OCI-LY7 (cell line): Measurements from ENCODE around the gene VEPH1. TPM values are rescaled to one million over a fixed set of nuclear protein-coding genes. Genes with fewer than 3 reads are reported as not detected.

Source experiments
- BruUV-seq: library from RNA; stranded (reverse); fragments of 400-500 nt; replicated peaks from 2 replicates; lab custom pipeline; 2021; lab: Mats Ljungman, UMichigan
- CTCF ChIA-PET: fragments of 300-600 bp; sonication (Branson Sonifier 250); formaldehyde crosslinking; loops from one replicate; lab custom pipeline; 2022; ENCODE audit warnings: antibody characterized with exemption; ENCODE audit not compliant: unreplicated experiment; lab: Charles Lee
- POLR2A ChIA-PET: fragments of 300-600 bp; sonication (Branson Sonifier 250); formaldehyde crosslinking; loops from one replicate; lab custom pipeline; 2022; ENCODE audit warnings: antibody characterized with exemption; lab: Charles Lee
- DNase-seq: peaks from one replicate; pipeline ENCODE4 v3.0.0-alpha.2; 2015; ENCODE audit warnings: low spot score
- H2AFZ ChIP-seq: fragments of 200-600 bp; sonication (generic), shearing (Covaris generic); 2 replicates; pipeline ENCODE4 v1.6.1; 2014; ENCODE audit warnings: mild to moderate bottlenecking, antibody characterized with exemption, low read length, moderate library complexity
- H3K27ac ChIP-seq: fragments of 200-600 bp; sonication (generic); 2 replicates; pipeline ENCODE4 v1.5.1; 2014; ENCODE audit warnings: mixed run types, low read depth, mild to moderate bottlenecking, moderate library complexity, low read length, inconsistent platforms; ENCODE audit not compliant: poor library complexity, severe bottlenecking
- H3K36me3 ChIP-seq: fragments of 200-600 bp; sonication (generic); 2 replicates; pipeline ENCODE4 v1.6.1; 2014; ENCODE audit warnings: mild to moderate bottlenecking, antibody characterized with exemption, low read length, moderate library complexity, mixed read lengths; ENCODE audit not compliant: insufficient read depth
- H3K4me1 ChIP-seq: fragments of 200-600 bp; sonication (generic); 2 replicates; pipeline ENCODE4 v1.5.1; 2014; ENCODE audit warnings: mild to moderate bottlenecking, low read length; ENCODE audit not compliant: insufficient read depth, poor library complexity, severe bottlenecking
- H3K4me2 ChIP-seq: fragments of 200-600 bp; sonication (generic); 2 replicates; pipeline ENCODE4 v1.6.1; 2014; ENCODE audit warnings: mild to moderate bottlenecking, low read length
- H3K4me3 ChIP-seq: fragments of 200-600 bp; sonication (generic); 2 replicates; pipeline ENCODE4 v1.5.1; 2014; ENCODE audit warnings: mild to moderate bottlenecking, low read depth, low read length; ENCODE audit not compliant: poor library complexity, severe bottlenecking
- H3K79me2 ChIP-seq: fragments of 200-600 bp; sonication (generic); 2 replicates; pipeline ENCODE4 v1.6.1; 2016; ENCODE audit warnings: low read depth, mild to moderate bottlenecking, low read length, moderate library complexity, mixed read lengths; ENCODE audit not compliant: insufficient read depth
- H3K9me2 ChIP-seq: fragments of 200-600 bp; sonication (generic); 2 replicates; pipeline ENCODE4 v1.6.1; 2016; ENCODE audit warnings: mild to moderate bottlenecking, low read length, mixed read lengths; ENCODE audit not compliant: insufficient read depth
- H3K9me3 ChIP-seq: fragments of 200-600 bp; sonication (generic); 2 replicates; pipeline ENCODE4 v1.6.1; 2014; ENCODE audit warnings: mild to moderate bottlenecking, mixed run types, low read length, mixed read lengths
- H4K20me1 ChIP-seq: fragments of 200-600 bp; sonication (generic); 2 replicates; pipeline ENCODE4 v1.6.1; 2014; ENCODE audit warnings: mild to moderate bottlenecking, antibody characterized with exemption, low read length, moderate library complexity, mixed read lengths; ENCODE audit not compliant: insufficient read depth
- EZH2phosphoT487 ChIP-seq: fragments of 200-600 bp; sonication (generic); IDR thresholded peaks from 2 replicates; pipeline ENCODE4 v1.6.1; 2018; ENCODE audit warnings: low read depth, borderline replicate concordance, mild to moderate bottlenecking, mixed run types, antibody characterized with exemption, low read length, moderate library complexity, mixed read lengths
- intact Hi-C: fragments of 100-400 bp; cut with micrococcal nuclease; formaldehyde crosslinking; loops from one replicate; pipeline ENCODE4 v1.10.0; 2022; ENCODE audit not compliant: unreplicated experiment
- total RNA-seq, 2 experiments: library from RNA; depleted of rRNA in 1 of 2; stranded (reverse); fragments of >200 nt in 1 of 2; shearing (Covaris generic) in 1 of 2; gene quantifications; 2 replicates each; pipeline ENCODE4 v1.2.3, GENCODE V29; 2014 to 2022
- TF ChIP-seq, protein P1 (sequence below): fragments of 200-600 bp; sonication (generic); conservative IDR thresholded peaks from 2 replicates; pipeline ENCODE4 v1.5.1; 2014; ENCODE audit warnings: mild to moderate bottlenecking, antibody characterized with exemption, low read length, moderate library complexity, mixed read lengths

Gene VEPH1
- total RNA-seq, 2 experiments from 2014 or later: not detected

DNA sequence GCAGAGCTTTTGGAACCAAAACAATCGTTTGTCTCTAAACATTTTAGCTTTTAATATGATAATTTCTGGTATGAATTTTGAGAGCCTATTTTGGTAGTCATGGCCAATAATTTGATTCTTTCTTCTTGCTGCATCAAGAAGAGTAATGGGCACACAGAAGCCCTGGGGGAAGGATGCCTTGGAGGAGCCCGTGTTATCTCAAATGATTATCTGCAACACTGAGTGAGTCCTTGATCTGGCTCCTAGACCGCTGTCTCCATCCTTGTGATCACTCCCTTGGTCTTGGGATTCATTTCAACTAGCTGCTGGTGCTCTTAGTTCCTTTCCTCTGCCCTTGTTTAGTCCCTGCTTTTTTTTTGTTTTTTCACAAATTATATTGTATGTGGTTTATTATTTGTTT is 265.3 kb downstream of the VEPH1 start:
- CTCF ChIA-PET: no interaction called here
- H3K9me2 ChIP-seq: no peaks in the 10 kb centered on the region

DNA sequence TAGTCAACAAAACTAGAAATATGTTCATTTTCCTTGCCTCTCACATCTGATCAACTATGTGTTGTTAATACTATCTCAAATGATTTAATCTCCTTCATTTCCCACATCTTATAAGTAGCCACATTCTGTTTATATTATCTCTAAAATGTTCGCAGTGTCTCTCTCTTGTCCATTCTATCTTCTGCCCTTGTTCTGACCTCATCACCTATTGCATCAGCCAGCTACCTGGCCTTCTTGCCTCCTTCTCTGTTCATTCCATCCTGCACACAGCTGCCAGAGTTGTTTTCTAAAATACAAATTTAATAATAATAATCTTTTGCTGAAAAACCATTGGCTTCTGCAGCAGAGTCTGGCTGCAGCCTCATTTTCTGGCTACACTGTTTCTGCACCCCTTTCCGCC is 267.9 kb downstream of the VEPH1 start:
- no TSS peak for BruUV-seq
- no peaks in the 10 kb centered on the region for H4K20me1 ChIP-seq
- intact Hi-C loops: no loop called here
- H2AFZ ChIP-seq: no peak overlapping the region
- no peak overlapping the region for H3K27ac ChIP-seq
- no peaks in the 10 kb centered on the region for H3K36me3 ChIP-seq
- H3K9me3 ChIP-seq: no peaks in the 10 kb centered on the region
- no peak for TF ChIP-seq EZH2phosphoT487
- TF ChIP-seq, protein P1, sequence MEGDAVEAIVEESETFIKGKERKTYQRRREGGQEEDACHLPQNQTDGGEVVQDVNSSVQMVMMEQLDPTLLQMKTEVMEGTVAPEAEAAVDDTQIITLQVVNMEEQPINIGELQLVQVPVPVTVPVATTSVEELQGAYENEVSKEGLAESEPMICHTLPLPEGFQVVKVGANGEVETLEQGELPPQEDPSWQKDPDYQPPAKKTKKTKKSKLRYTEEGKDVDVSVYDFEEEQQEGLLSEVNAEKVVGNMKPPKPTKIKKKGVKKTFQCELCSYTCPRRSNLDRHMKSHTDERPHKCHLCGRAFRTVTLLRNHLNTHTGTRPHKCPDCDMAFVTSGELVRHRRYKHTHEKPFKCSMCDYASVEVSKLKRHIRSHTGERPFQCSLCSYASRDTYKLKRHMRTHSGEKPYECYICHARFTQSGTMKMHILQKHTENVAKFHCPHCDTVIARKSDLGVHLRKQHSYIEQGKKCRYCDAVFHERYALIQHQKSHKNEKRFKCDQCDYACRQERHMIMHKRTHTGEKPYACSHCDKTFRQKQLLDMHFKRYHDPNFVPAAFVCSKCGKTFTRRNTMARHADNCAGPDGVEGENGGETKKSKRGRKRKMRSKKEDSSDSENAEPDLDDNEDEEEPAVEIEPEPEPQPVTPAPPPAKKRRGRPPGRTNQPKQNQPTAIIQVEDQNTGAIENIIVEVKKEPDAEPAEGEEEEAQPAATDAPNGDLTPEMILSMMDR: no peak
- no peaks in the 10 kb centered on the region for H3K79me2 ChIP-seq
- no peak overlapping the region for H3K4me2 ChIP-seq
- H3K4me1 ChIP-seq: no peaks in the 10 kb centered on the region
- CTCF ChIA-PET: no interaction called here
- POLR2A ChIA-PET: no interaction called here
- no peak for DNase-seq
- H3K9me2 ChIP-seq: no peaks in the 10 kb centered on the region
- no peak overlapping the region for H3K4me3 ChIP-seq

More for the DNA sequence above, 265.3 kb downstream of the VEPH1 start:
- no peaks in the 10 kb centered on the region for H3K36me3 ChIP-seq
- POLR2A ChIA-PET: no interaction called here
- H2AFZ ChIP-seq: no peak overlapping the region
- H3K4me3 ChIP-seq: no peak overlapping the region
- no peaks in the 10 kb centered on the region for H3K9me3 ChIP-seq
- BruUV-seq: no TSS peak
- no peaks in the 10 kb centered on the region for H4K20me1 ChIP-seq
- H3K4me2 ChIP-seq: no peak overlapping the region
- H3K4me1 ChIP-seq: no peaks in the 10 kb centered on the region
- H3K79me2 ChIP-seq: no peaks in the 10 kb centered on the region
- DNase-seq: no peak
- TF ChIP-seq, protein P1: no peak
- intact Hi-C loops: no loop called here
- no peak overlapping the region for H3K27ac ChIP-seq

DNA sequence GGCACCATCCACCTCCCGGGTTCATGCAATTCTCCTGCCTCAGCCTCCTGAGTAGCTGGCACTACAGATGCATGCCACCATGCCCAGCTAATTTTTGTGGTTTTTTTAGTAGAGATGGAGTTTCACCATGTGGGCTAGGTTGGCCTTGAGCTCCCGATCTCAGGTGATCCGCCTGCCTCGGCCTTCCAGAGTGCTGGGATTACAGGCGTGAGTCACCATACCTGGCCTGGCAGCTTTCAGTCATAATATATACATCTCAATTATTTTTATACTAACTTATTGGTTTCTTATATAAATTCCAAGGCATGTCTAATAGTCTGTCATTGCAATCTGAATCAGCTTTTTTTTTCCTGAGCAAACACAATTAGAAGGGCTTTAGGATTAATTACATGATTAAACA is 269.3 kb downstream of the VEPH1 start:
- no peak overlapping the region for H3K4me2 ChIP-seq
- intact Hi-C loops: no loop called here
- DNase-seq: no peak
- no peaks in the 10 kb centered on the region for H3K79me2 ChIP-seq
- no peaks in the 10 kb centered on the region for H3K36me3 ChIP-seq
- BruUV-seq: no TSS peak
- H4K20me1 ChIP-seq: no peaks in the 10 kb centered on the region
- no peak overlapping the region for H3K27ac ChIP-seq
- H3K9me3 ChIP-seq: no peaks in the 10 kb centered on the region
- H3K4me1 ChIP-seq: no peaks in the 10 kb centered on the region
- ChIA-PET CTCF (no interaction called here), POLR2A (interaction anchor here (0.6 to 1.2 kb wide), 2 partner anchors 9 to 1969 kb away, joined by 3 to 4 read pairs; no protein-coding TSS in a partner anchor)
- H3K4me3 ChIP-seq: no peak overlapping the region
- TF ChIP-seq, protein P1: no peak
- TF ChIP-seq EZH2phosphoT487: no peak
- no peak overlapping the region for H2AFZ ChIP-seq
- H3K9me2 ChIP-seq: no peaks in the 10 kb centered on the region
